GM23248 (cell line): Measurements from ENCODE around the gene ZNF514. TPM values are rescaled to one million over a fixed set of nuclear protein-coding genes. Genes with fewer than 3 reads are reported as not detected.
"Not testable (repeated sequence)": the region's sequence is repeated elsewhere in the genome, so short reads cannot be mapped to it uniquely, and the experiment has no call there.

Experiments
- DNase-seq: peaks from one replicate; pipeline ENCODE4 v3.0.0-alpha.2; 2015
- H2AFZ ChIP-seq: fragments of 200-600 bp; sonication (generic); 2 replicates; pipeline ENCODE4 v1.6.1; 2016; ENCODE audit warnings: antibody characterized with exemption
- H3F3A ChIP-seq: fragments of 200-600 bp; sonication (generic); 2 replicates; pipeline ENCODE4 v1.6.1; 2016; ENCODE audit warnings: mild to moderate bottlenecking, antibody characterized with exemption, mixed run types; ENCODE audit not compliant: insufficient read depth
- H3K27ac ChIP-seq: fragments of 200-600 bp; sonication (generic); 2 replicates; pipeline ENCODE4 v1.5.1; 2016; ENCODE audit warnings: mild to moderate bottlenecking
- H3K27me3 ChIP-seq: fragments of 200-600 bp; sonication (generic); replicated peaks from 2 replicates; pipeline ENCODE4 v1.6.1; 2016; ENCODE audit warnings: mild to moderate bottlenecking; ENCODE audit not compliant: insufficient read depth
- H3K36me3 ChIP-seq: fragments of 200-600 bp; sonication (generic); 2 replicates; pipeline ENCODE4 v1.6.1; 2016; ENCODE audit warnings: low read depth, mild to moderate bottlenecking
- H3K4me1 ChIP-seq: fragments of 200-600 bp; sonication (generic); 2 replicates; pipeline ENCODE4 v1.6.1; 2016; ENCODE audit warnings: mild to moderate bottlenecking; ENCODE audit not compliant: insufficient read depth
- H3K4me2 ChIP-seq: fragments of 200-600 bp; sonication (generic); one replicate; pipeline ENCODE4 v1.6.1; 2016; ENCODE audit warnings: mild to moderate bottlenecking; ENCODE audit not compliant: unreplicated experiment
- H3K4me3 ChIP-seq: fragments of 200-600 bp; sonication (generic); 2 replicates; pipeline ENCODE4 v1.5.1; 2016; ENCODE audit warnings: mild to moderate bottlenecking
- H3K79me2 ChIP-seq: fragments of 200-600 bp; sonication (generic); 2 replicates; pipeline ENCODE4 v1.6.1; 2016; ENCODE audit warnings: mild to moderate bottlenecking; ENCODE audit not compliant: insufficient read depth
- H3K9ac ChIP-seq: fragments of 200-600 bp; sonication (generic); 2 replicates; pipeline ENCODE4 v1.6.1; 2016; ENCODE audit warnings: mild to moderate bottlenecking
- H3K9me2 ChIP-seq: fragments of 200-600 bp; sonication (generic); 2 replicates; pipeline ENCODE4 v1.6.1; 2016; ENCODE audit warnings: mixed run types, mild to moderate bottlenecking, moderate library complexity; ENCODE audit not compliant: insufficient read depth
- H3K9me3 ChIP-seq: fragments of 200-600 bp; sonication (generic); one replicate; pipeline ENCODE4 v1.6.1; 2017; ENCODE audit warnings: low read depth
- H4K20me1 ChIP-seq: fragments of 200-600 bp; sonication (generic); 2 replicates; pipeline ENCODE4 v1.6.0; 2016; ENCODE audit not compliant: insufficient read depth
- EZH2 ChIP-seq: fragments of 200-600 bp; sonication (generic); IDR thresholded peaks from 2 replicates; pipeline ENCODE4 v1.6.1; 2018; ENCODE audit warnings: antibody characterized with exemption, mild to moderate bottlenecking; ENCODE audit not compliant: insufficient read depth, poor library complexity, severe bottlenecking
- EZH2phosphoT487 ChIP-seq: fragments of 200-600 bp; sonication (generic); IDR thresholded peaks from 2 replicates; pipeline ENCODE4 v1.6.1; 2018; ENCODE audit warnings: antibody characterized with exemption, moderate library complexity, mild to moderate bottlenecking, low read depth; ENCODE audit not compliant: insufficient read depth
- WGBS, 2 experiments: methylation state at CpG; one replicate each; pipeline ENCODE4 v1.1.6; 2015 to 2017; ENCODE audit warnings: low lambda C conversion rate in 2 of 2, low coverage in 1 of 2; ENCODE audit errors: missing lambda C conversion rate in 2 of 2; 5-methylcytosine and 5-hydroxymethylcytosine counted together
- in situ Hi-C: fragments of 300-500 bp; cut with MboI; formaldehyde crosslinking; loops from 2 replicates; pipeline ENCODE4 v1.15.0; 2020
- polyA plus RNA-seq: library from polyadenylated mRNA; unstranded; fragments of >200 nt; fragmentation: Nextera tagmentation; extraction: Ambion mirVana; gene quantifications from 2 replicates; pipeline ENCODE4 v1.2.1, GENCODE V29; 2016
- total RNA-seq: library from RNA; depleted of rRNA; stranded (reverse); fragments of >200 nt; shearing (Covaris generic); gene quantifications from 2 replicates; pipeline ENCODE4 v1.2.3, GENCODE V29; 2014

The ZNF514 gene
- total and polyA plus RNA-seq, 2 experiments from 2014 or later = 5.6 to 8.1 TPM

GRCh38 chr2:95204396-95204795 lies 44.7 kb upstream of the ZNF514 start:
- Histone ChIP-seq H3K27ac (no peak overlapping the region), H3F3A (no peaks in the 10 kb centered on the region), H3K4me1 (peaks cover 7% of the 10 kb centered on the region; the same call in 1 of the 2 replicates), H3K9ac (no peak overlapping the region), H3K9me3 (no peaks in the 10 kb centered on the region), H2AFZ (no peak overlapping the region), H3K4me3 (no peak overlapping the region), H3K4me2 (no peak overlapping the region), H3K27me3 (no peaks in the 10 kb centered on the region), H4K20me1 (no peaks in the 10 kb centered on the region), H3K36me3 (no peaks in the 10 kb centered on the region), H3K79me2 (no peaks in the 10 kb centered on the region), H3K9me2 (no peaks in the 10 kb centered on the region)
- no peak for TF ChIP-seq EZH2
- no peak for TF ChIP-seq EZH2phosphoT487
- DNase-seq = no peak
- in situ Hi-C loops = no loop called here
- WGBS, 2 experiments = 55 to 64% methylated on average over 2 of the region's 2 CpGs

GRCh38 chr2:95203911-95204310 lies 44.3 kb upstream of the ZNF514 start:
- in situ Hi-C loops = no loop called here
- no peak for TF ChIP-seq EZH2phosphoT487
- no peak for TF ChIP-seq EZH2
- Histone ChIP-seq H3K27me3 (no peaks in the 10 kb centered on the region), H2AFZ (no peak overlapping the region), H3K4me1 (peaks cover 7% of the 10 kb centered on the region; the same call in 1 of the 2 replicates), H3K9me3 (no peaks in the 10 kb centered on the region), H3K9ac (no peak overlapping the region), H3F3A (no peaks in the 10 kb centered on the region), H3K27ac (no peak overlapping the region), H3K79me2 (no peaks in the 10 kb centered on the region), H3K4me2 (no peak overlapping the region), H3K36me3 (no peaks in the 10 kb centered on the region), H3K4me3 (no peak overlapping the region), H3K9me2 (no peaks in the 10 kb centered on the region), H4K20me1 (no peaks in the 10 kb centered on the region)
- WGBS, 2 experiments = 79 to 80% methylated on average over 4 of the region's 4 CpGs
- no peak for DNase-seq

- H3K4me2 ChIP-seq, H3K4me1 ChIP-seq, H3K27me3 ChIP-seq, H3K79me2 ChIP-seq, H3K9ac ChIP-seq, H3K36me3 ChIP-seq, H4K20me1 ChIP-seq, H3K4me3 ChIP-seq, H3K27ac ChIP-seq, H3F3A ChIP-seq, H3K9me2 ChIP-seq, in situ Hi-C loops, H3K9me3 ChIP-seq: not testable (repeated sequence)
- WGBS, 2 experiments = 21 to 22% methylated on average over 15 of the region's 15 CpGs
- H2AFZ ChIP-seq = 0 out of 2 replicates have a peak overlapping the region, but pooled peaks have one; percentile 45
- DNase-seq = peak; percentile 50
Observed at GRCh38 chr2:95192956-95193355, 33.3 kb upstream of the ZNF514 start.

GRCh38 chr2:95185973-95186372 lies 26.3 kb upstream of the ZNF514 start:
- no peaks in the 10 kb centered on the region for H3K9me3 ChIP-seq
- WGBS, 2 experiments = 72 to 78% methylated on average over 2 of the region's 2 CpGs
- no peak for TF ChIP-seq EZH2
- no peak for TF ChIP-seq EZH2phosphoT487
- H3K4me1 ChIP-seq = no peaks in the 10 kb centered on the region
- H3K9me2 ChIP-seq = no peaks in the 10 kb centered on the region
- H3K9ac ChIP-seq = no peak overlapping the region
- no peaks in the 10 kb centered on the region for H3K79me2 ChIP-seq
- H3F3A ChIP-seq = no peaks in the 10 kb centered on the region
- no peak overlapping the region for H3K4me3 ChIP-seq
- H3K27ac ChIP-seq = no peak overlapping the region
- no peaks in the 10 kb centered on the region for H4K20me1 ChIP-seq
- in situ Hi-C loops = no loop called here
- H2AFZ ChIP-seq = no peak overlapping the region
- no peak for DNase-seq
- no peak overlapping the region for H3K4me2 ChIP-seq
- H3K27me3 ChIP-seq = peaks cover 9% of the 10 kb centered on the region; the same call in 1 of the 2 replicates
- peaks cover 18% of the 10 kb centered on the region; the same call in 1 of the 2 replicates for H3K36me3 ChIP-seq

GRCh38 chr2:95185197-95185596 lies 25.5 kb upstream of the ZNF514 start:
- H3K9me2 ChIP-seq = no peaks in the 10 kb centered on the region
- H3K27me3 ChIP-seq = peaks cover 5% of the 10 kb centered on the region; the same call in 1 of the 2 replicates
- no peak for DNase-seq
- no peaks in the 10 kb centered on the region for H3K79me2 ChIP-seq
- H3K36me3 ChIP-seq = peaks cover 24% of the 10 kb centered on the region; the same call in 1 of the 2 replicates
- no peak for TF ChIP-seq EZH2
- TF ChIP-seq EZH2phosphoT487 = no peak
- no peaks in the 10 kb centered on the region for H3K9me3 ChIP-seq
- no peak overlapping the region for H3K4me3 ChIP-seq
- in situ Hi-C loops = no loop called here
- H3K9ac ChIP-seq = no peak overlapping the region
- no peak overlapping the region for H2AFZ ChIP-seq
- no peaks in the 10 kb centered on the region for H4K20me1 ChIP-seq
- H3K4me1 ChIP-seq = no peaks in the 10 kb centered on the region
- no peak overlapping the region for H3K27ac ChIP-seq
- 95 to 100% methylated on average over 3 of the region's 3 CpGs for WGBS, 2 experiments
- no peaks in the 10 kb centered on the region for H3F3A ChIP-seq
- H3K4me2 ChIP-seq = no peak overlapping the region
